Calu3 (cell line): ENCODE measurements around the gene COL13A1. TPM values are rescaled to one million over a fixed set of nuclear protein-coding genes. Genes with fewer than 3 reads are reported as not detected.

Experiments used
- Bru-seq: library from RNA; stranded (reverse); fragments of 400-500 nt; gene quantifications from one replicate; lab custom pipeline; 2021; lab: Mats Ljungman, UMichigan
- BruChase-seq, 2 experiments: library from RNA; stranded (reverse); fragments of 400-500 nt; gene quantifications; one replicate each; lab custom pipeline; 2021; lab: Mats Ljungman, UMichigan
- BruUV-seq: library from RNA; stranded (reverse); fragments of 400-500 nt; replicated peaks from 2 replicates; lab custom pipeline; 2021; lab: Mats Ljungman, UMichigan
- CTCF ChIA-PET: fragments of 300-600 bp; sonication (Branson Sonifier 250); formaldehyde crosslinking; loops from one replicate; lab custom pipeline; 2022; ENCODE audit warnings: antibody characterized with exemption; lab: Charles Lee
- DNase-seq: peaks from one replicate; pipeline ENCODE4 v3.0.0; 2022
- H3K27ac Mint-ChIP-seq: one replicate; pipeline ENCODE4 v1.8.0; 2022; ENCODE audit warnings: mixed read lengths; ENCODE audit not compliant: unreplicated experiment
- H3K27me3 Mint-ChIP-seq: one replicate; pipeline ENCODE4 v1.8.0; 2022; ENCODE audit warnings: mixed read lengths; ENCODE audit not compliant: unreplicated experiment
- H3K36me3 Mint-ChIP-seq: one replicate; pipeline ENCODE4 v1.8.0; 2022; ENCODE audit warnings: mild to moderate bottlenecking, moderate library complexity, mixed read lengths; ENCODE audit not compliant: insufficient read depth, unreplicated experiment
- H3K4me1 Mint-ChIP-seq: one replicate; pipeline ENCODE4 v1.8.0; 2022; ENCODE audit warnings: mild to moderate bottlenecking, low read depth, mixed read lengths; ENCODE audit not compliant: unreplicated experiment
- H3K4me3 Mint-ChIP-seq: one replicate; pipeline ENCODE4 v1.8.0; 2022; ENCODE audit warnings: mild to moderate bottlenecking, low read depth, moderate library complexity, mixed read lengths; ENCODE audit not compliant: unreplicated experiment
- H3K9me3 Mint-ChIP-seq: one replicate; pipeline ENCODE4 v1.8.0; 2022; ENCODE audit warnings: low read depth, mixed read lengths; ENCODE audit not compliant: unreplicated experiment
- CTCF ChIP-seq: fragments of 200-600 bp; IDR thresholded peaks from one replicate; pipeline ENCODE4 v1.8.0; 2022; ENCODE audit warnings: antibody characterized with exemption; ENCODE audit not compliant: unreplicated experiment
- intact Hi-C: fragments of 100-400 bp; cut with micrococcal nuclease; formaldehyde crosslinking; loops from one replicate; pipeline ENCODE4 v1.10.0; 2022; ENCODE audit not compliant: unreplicated experiment
- long read RNA-seq: library from polyadenylated mRNA; stranded (forward); transcript quantifications from one replicate; pipeline ENCODE4 v2.0.0, GENCODE V29; 2022
- total RNA-seq: library from RNA; stranded (reverse); gene quantifications from 2 replicates; pipeline ENCODE4 v1.2.3, GENCODE V29; 2022

The COL13A1 gene
- 0.24 TPM in 1 of 2 replicates, not detected in the other for total RNA-seq
- Bru-seq, nascent RNA = percentile 5 among the genes with signal in this experiment
- BruChase-seq, experiment 1, labeled RNA remaining after a 6-hour chase = percentile 4 among the genes with signal in this experiment
- percentile 11 among the genes with signal in this experiment for BruChase-seq, experiment 2, labeled RNA remaining after a 2-hour chase
- long read RNA-seq = 0 reads

- BruUV-seq = no TSS peak
- intact Hi-C loops = loop anchor here (2.0 to 5.0 kb wide), 2 partner anchors 111 to 157 kb away; no protein-coding TSS in a partner anchor
- Mint-ChIP-seq H3K27me3 (peaks cover 91% of the 10 kb centered on the region), H3K27ac (peak within 1 kb of the TSS; percentile 21), H3K9me3 (no peaks in the 10 kb centered on the region), H3K36me3 (no peaks in the 10 kb centered on the region), H3K4me3 (peak within 1 kb of the TSS; percentile 71), H3K4me1 (peaks cover 9% of the 10 kb centered on the region)
- DNase-seq = peak; percentile 39
- CTCF ChIA-PET = interaction anchor here (0.5 to 2.2 kb wide), 14 partner anchors 8 to 351 kb away, joined by 3 to 11 read pairs (median 4); partner anchors contain the start of gene TSPAN15
- TF ChIP-seq CTCF = no peak
These were observed at the start of gene COL13A1 for GRCh38 chr10:69801434-69802315. COL13A1 (plus strand) TSS chr10:69801906; CDS start chr10:69802424, 518 bp downstream.

GRCh38 chr10:69752479-69752878 is 49.2 kb upstream of the COL13A1 start:
- no peak for DNase-seq
- H3K36me3 Mint-ChIP-seq = no peaks in the 10 kb centered on the region
- CTCF ChIA-PET = no interaction called here
- H3K4me3 Mint-ChIP-seq = no peak overlapping the region
- BruUV-seq = no TSS peak
- peaks cover 56% of the 10 kb centered on the region for H3K27me3 Mint-ChIP-seq
- intact Hi-C loops = no loop called here
- no peak overlapping the region for H3K27ac Mint-ChIP-seq
- H3K9me3 Mint-ChIP-seq = no peaks in the 10 kb centered on the region
- no peaks in the 10 kb centered on the region for H3K4me1 Mint-ChIP-seq
- no peak for TF ChIP-seq CTCF

GRCh38 chr10:69756279-69756678 is 45.4 kb upstream of the COL13A1 start:
- peaks cover 8% of the 10 kb centered on the region for H3K4me1 Mint-ChIP-seq
- TF ChIP-seq CTCF = no peak
- DNase-seq = no peak
- H3K4me3 Mint-ChIP-seq = no peak overlapping the region
- H3K36me3 Mint-ChIP-seq = no peaks in the 10 kb centered on the region
- peaks cover 48% of the 10 kb centered on the region for H3K27me3 Mint-ChIP-seq
- no peaks in the 10 kb centered on the region for H3K9me3 Mint-ChIP-seq
- CTCF ChIA-PET = interaction anchor here (0.6 kb wide), 1 partner anchor 696 kb away, joined by 3 read pairs; no protein-coding TSS in a partner anchor
- H3K27ac Mint-ChIP-seq = no peak overlapping the region
- no TSS peak for BruUV-seq
- intact Hi-C loops = no loop called here

GRCh38 chr10:69757206-69757552 is 44.5 kb upstream of the COL13A1 start:
- no peak overlapping the region for H3K4me3 Mint-ChIP-seq
- no TSS peak for BruUV-seq
- intact Hi-C loops = no loop called here
- peaks cover 48% of the 10 kb centered on the region for H3K27me3 Mint-ChIP-seq
- peaks cover 8% of the 10 kb centered on the region for H3K4me1 Mint-ChIP-seq
- no peaks in the 10 kb centered on the region for H3K9me3 Mint-ChIP-seq
- no peak overlapping the region for H3K27ac Mint-ChIP-seq
- no peak for TF ChIP-seq CTCF
- DNase-seq = no peak
- no peaks in the 10 kb centered on the region for H3K36me3 Mint-ChIP-seq
- CTCF ChIA-PET = no interaction called here
